GM04503 (cell line): ENCODE measurements around the gene ALDOC.
A peak's percentile ranks its signal among the peaks of the same experiment; 100 is the strongest.
"Not testable (repeated sequence)": the region's sequence is repeated elsewhere in the genome, so short reads cannot be mapped to it uniquely, and the experiment has no call there.

Source experiments
- DNase-seq: peaks from one replicate; pipeline ENCODE4 v3.0.0-alpha.2; 2012; ENCODE audit warnings: low read depth

Gene ALDOC

DNA sequence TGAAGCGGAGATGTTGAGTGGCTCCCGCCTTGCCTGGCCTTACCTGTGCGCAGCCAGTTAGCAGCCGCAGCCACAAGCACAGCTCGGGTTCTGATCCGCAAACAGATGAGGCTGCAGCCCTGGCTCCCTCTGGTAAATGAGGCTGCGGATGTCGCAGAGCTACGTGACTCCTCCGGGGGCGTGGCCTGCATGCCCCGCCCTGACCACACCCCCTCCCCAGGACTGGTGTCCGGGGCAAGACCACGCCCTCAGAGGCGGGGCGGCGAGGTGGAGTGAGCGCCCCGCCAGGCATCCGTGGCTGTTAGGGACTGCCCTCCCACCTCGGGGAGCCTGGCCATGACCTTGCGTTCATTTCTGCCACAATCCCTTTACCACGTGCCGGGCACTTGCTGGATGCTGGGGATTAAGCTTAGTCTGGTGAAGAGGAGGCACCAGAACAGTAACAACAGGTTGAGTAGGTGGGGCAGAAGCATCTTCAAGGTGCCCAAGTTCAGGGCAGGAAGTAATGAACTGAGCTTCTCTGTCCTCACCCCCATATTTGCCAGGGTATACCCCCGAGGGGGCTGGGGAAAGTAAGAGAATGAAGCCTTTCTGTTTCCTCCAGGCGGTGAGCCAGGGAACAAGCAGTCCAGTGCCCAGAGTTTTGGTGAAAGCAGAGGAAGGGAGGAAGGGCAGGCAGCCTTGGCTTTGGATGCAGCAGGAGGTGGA lies at the start of gene ALDOC:
ALDOC (minus strand) TSS at position 138 of the 708 bp plus-strand sequence. CDS start 1,363 bp downstream, outside the sequence.
- peak; percentile 39 for DNase-seq

DNA sequence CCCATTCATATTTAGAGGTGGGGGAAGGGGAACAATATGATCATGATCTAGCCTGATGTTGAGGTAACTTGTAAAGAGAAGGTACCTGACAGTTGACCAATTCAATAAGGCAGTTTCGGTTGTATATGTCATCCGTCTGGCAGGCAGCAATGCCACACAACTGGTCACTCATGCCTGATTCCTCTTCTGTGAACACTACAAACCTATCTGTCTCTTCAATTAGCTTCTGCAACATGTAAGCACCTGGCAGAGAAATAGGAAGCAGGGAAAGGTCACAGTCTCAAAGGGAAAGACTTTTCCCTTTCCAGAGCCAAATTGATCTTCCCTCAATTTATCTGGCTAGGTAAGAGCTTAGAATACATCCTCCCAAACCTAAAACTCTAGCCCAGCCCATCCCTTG lies 47.5 kb upstream of the ALDOC start:
- DNase-seq = no peak

DNA sequence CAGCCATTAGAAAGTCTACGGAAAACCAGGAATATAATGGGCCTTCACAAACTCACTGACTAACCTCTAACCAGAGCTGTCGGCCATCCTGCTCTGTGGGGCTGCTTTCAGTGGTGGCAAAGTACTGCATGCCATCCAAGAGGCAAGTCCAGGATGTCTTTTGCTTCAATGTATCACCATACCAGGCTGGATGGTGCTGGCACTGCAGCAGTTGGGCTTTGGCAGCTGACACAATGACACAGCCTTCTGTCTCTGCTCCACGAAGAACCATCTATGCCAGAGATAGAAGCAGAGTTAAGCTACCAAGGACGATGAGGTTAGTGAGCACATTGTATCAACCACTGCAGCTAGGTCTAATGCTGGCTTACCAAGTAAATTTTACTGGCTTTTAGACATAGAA lies 47.0 kb upstream of the ALDOC start:
- DNase-seq = no peak

DNA sequence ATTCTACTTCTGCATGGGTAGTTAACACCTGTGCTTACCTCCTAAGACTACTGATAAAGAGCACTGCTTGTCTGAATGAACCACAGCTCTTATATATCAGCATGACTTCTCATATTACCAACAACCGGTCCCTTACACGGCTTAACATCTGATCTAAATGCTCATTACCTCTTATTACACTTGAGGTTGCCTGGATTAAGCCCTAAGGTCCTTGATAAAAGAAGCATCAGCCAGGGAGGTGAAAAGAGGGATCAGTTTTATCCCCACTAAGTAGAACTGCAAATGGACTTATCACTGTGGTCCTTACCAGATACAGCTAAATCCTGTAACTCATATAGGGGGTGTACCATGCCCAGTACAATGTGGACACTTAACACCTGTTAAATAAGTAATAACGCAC lies 45.5 kb upstream of the ALDOC start:
- no peak for DNase-seq

DNA sequence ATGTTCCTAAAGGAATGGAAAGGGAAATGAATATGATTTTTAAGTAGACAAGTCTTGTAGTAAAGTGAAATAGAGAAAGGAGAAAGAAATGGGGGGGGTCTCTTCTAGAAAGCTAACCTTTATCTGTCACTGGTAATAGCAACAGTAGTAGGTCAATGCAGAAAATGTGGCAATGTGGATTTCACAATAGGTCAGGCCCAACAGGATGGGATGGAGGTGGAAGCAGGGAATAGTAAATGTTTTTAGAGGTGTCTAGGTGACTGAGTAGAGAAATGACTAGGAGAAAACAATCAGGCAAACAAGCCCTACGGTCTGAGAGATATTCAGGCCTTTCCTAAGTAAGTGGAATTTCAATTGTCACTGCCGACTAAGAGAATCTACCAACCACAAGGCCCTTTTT lies 43.3 kb upstream of the ALDOC start:
- DNase-seq = no peak

DNA sequence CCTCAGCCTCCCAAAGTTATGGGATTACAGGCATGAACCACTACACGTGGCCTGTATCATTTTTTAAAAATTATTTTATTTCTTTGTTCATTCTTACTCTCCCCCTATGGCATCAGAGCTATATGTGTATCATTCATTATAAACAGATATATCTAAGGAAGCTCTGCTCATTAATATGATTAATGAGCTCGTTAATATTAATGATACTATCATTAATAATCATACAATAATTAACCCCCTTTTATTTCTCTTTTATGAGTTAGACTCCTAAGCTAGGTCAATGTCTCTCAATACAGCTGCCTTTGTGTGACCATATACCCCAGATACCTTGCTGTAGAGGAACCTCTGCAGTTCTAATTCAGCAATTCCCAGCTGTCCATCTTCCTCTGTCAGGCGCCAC lies 41.8 kb upstream of the ALDOC start:
- DNase-seq = no peak

DNA sequence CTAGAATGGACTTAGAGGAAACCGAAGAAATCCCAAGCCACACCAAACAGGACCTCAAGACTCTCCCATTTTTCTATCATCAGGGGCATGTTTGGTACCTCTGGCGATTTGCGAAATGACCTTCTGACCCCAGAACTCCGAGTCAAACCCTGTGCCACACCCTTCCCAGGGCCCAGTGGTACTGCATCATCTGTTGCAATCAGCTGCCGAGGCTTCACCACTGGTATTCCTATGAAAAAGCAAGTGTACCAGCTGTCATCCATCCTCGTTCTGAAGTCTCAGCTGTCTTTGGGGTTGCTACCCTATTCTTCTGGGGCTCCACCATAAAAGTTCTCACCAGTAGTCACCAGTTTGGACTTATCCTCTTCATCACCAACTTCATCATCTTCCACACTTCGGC lies 39.6 kb upstream of the ALDOC start:
- no peak for DNase-seq

DNA sequence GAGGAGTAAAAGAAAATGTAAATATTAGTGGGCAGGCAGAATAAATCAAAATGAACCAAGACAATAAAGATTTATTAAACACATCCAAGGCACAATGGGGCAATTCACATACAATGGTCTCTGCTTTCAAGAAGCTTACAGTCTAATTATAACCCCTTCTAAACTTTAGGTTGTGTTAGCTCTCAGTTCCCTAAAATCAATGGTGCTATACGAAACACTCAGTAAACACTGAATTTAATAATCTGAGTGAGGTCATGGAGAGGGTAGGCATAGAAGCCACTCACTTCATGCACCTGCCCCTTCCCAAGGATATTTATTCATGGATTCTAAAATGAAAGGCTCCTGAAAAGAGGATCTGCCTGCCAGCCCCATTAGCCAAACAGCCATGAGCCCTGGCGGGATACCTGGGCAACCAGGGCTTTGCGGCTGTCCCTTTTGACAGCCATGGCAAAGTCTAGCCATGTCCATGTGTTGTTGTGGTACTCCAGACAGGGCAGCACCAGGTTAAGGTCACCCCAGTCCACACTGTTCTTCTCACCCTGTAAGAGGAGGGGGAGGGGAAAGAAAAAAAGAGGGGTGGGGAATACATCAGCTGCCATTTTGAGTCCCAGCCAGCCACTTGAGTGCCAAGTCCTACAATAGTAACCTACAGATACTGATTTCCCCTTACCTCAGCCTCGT lies 38.7 kb upstream of the ALDOC start:
- DNase-seq = no peak

DNA sequence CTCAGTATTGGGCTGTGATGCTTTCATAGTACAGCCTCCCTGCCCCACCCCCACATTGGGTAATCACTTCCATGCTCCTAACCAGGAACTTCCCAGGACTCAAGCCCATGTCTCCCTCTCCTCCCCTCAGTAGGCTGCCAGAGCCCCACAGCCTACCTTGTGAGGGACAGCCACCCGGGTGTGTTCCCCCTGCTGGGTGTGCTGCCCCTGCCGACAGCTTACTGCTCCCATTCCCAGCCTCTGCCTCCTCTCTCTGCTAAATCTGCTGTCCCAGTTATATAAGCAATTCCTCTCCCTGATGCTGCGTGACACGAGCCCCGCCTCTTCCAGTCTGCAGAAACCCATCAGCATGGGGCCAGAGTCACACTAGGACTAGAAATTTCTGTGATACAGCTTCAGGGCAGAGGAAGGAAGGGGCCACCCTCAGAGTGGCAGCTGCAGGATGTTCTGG lies 37.3 kb upstream of the ALDOC start, which contains the start of gene RSKR:
RSKR (minus strand) TSS at position 255 of the 451 bp plus-strand sequence; CDS start at position 231, 24 bp downstream.
- DNase-seq = no peak

DNA sequence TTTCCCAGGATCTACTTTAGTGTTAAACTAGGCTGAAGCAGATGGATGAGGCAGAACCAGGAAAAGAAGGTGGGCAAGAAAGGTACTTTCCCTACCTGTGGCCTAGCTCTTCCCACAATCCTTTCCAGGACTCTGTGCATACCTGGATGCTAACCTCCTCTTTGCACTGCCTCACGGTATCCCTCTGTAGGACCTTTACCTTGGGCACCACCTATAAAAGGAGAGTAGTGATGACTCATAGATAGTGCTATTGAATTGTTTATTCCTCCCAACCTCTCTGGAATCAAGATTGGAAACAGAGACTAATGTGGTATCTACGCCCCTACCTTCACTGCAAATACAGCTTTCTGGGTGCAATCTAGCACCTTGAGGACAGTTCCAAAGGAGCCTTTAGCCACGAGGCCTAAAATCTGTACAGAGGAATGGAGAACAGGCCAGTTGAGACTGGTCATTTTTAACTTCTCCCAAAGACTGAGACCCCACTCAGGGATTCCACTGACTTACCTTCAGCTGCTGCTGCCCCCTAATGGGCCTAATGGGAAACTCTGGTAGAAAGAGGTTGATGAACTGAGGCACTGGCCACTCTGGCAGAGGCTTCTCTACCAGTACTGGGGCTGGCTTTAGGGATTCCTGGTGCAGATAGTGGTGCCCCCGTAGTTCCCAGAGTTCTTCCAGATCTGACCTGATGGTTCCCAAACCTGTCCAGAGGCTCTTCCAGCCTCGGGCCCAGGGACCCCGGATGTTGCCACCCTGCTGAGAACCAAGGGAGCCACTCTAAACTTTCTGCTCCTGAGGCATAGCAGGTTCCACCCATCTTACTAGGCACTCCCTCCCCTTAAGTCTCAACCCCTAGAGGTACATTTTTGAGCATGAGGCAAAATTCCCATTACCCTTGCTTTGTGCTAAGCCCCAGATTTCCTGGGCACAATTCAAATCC lies 36.5 kb upstream of the ALDOC start:
- no peak for DNase-seq

DNA sequence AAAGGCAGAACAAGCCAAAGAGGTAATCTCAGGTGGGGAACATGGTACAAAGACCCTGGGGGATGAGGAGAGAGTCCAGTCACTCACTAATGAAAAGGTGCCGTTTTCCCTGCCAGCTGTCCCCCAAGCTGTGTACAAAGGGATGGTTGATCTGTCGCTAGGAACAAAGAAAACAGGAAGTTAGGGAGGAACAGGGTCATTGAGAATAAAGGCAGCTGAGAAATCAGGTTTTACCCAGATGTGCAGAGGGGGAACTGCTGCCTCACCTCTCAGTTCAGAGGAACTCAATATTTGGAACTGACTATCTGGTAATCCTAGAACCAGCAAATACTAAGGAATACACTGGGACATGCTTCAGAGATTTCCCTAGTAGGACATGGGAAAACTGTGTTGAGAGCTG lies 35.8 kb upstream of the ALDOC start:
- no peak for DNase-seq

DNA sequence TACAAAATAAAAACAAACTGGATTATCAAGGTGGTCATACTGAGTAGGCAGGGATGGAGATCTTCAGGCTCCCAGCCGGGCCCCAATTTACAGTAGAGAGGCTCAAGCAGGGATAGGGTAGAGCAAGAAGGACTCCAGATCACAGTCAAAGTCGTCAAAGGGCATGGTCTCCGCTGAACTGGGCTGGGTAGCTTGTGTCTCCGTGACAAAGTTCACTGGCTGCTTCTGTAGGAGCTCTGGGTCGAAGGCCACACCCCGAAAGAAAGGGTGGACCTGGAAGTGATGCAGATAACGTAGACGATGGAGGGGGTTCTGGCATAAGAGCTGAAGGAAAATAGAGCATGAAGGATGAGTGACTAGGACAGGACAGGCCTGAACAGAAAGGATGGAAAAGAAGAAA lies 33.7 kb upstream of the ALDOC start:
- no peak for DNase-seq

DNA sequence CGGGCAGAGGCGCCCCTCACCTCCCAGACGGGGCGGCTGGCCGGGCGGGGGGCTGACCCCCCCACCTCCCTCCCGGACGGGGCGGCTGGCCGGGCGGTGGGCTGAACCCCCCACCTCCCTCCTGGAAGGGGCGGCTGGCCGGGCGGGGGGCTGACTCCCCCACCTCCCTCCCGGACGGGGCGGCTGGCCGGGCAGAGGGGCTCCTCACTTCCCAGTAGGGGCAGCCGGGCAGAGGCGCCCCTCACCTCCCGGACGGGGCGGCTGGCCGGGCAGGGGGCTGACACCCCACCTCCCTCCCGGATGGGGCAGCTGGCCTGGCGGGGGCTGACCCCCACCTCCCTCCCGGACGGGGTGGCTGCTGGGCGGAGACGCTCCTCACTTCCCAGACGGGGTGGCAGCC lies 27.3 kb upstream of the ALDOC start:
- not testable (repeated sequence) for DNase-seq

DNA sequence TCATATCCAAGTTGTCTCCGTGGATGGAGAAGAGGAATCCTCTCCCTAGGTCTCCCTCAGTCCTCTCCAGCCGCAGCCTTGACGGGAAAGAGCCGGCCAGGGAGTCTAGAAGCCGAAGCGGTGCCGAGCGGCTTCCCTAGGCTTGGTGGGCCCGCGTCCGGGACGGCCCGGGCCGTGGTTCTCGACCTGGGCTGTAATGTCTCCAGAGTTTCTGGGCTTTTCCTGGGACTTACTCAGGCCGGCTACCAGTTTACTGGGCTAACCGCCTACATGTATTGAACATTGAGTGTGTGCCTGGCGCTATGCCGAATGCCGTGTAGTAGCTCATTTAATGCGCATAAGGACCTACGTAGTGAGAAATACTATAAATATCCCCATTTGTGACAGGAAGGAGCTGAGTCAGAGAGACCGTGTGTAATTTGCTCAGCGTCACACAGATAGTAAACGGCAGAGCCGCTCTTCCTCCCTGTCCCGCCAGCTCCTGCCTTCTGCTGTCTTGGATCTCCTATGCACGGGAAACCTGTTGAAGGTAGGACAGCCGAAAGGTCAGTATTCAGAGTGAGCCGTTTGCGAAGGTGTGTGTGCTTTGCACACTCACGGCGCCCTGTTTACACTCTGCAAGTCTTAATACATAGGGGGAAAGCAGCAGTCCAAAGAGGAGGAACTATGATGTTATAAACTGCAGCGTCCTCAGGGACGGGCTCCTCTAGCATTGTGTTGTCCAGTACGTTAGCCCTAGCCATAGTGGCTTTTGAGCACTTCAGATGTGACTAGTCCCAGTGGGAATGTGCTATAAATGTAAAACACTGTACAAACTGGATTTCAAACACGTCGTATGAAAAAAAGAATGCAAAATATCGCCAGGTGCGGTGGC lies 22.9 kb upstream of the ALDOC start:
- DNase-seq = peak; percentile 45

DNA sequence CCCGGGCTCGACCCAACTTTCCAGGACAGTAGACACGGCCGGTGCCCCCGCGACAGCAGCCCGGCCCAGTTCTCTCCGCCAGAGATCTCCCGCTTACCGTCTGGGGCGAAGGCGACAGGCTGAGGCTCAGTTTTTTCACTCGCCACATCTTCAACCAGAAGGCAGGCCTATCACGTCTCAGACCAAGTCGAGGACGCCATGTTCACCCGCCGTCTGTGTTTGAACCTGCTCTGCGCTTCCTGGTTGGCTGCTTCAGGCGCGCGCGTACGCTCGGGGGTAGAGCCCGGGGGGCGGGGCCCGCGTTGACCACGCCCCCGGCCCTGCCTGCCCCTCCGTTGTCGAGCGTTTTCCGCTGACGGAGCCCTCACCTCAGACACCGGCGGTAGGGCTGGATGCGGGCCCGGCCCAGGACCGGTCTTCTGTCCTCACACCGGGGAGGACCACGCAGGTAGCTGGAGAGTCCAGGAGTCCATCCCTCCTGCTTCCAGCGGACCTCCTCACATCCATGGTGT lies 22.2 kb upstream of the ALDOC start, which contains the start of gene SPAG5:
SPAG5 (minus strand) TSS at position 227 of the 512 bp plus-strand sequence; CDS start at position 148, 79 bp downstream.
- DNase-seq = peak; percentile 46

DNA sequence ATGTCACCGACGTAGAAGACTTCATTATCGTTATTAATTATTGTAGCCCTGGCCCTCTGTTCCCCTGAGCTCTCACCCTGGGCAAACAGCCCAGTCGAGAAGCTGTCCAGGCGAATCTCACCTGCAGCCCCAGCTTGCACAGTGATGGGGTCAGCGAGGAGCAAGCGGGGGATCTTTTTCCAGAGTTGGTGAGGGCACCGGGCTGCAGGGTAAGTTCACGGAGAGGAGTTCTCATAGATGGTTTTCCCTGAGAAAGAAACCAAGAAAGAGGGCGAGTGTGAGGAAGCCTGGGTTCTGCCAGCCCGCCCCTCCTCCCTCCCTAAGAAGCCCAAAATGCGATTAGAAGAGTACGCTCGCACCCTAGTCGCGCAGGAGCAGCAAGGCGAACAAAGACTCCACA lies 21.7 kb upstream of the ALDOC start:
- no peak for DNase-seq

DNA sequence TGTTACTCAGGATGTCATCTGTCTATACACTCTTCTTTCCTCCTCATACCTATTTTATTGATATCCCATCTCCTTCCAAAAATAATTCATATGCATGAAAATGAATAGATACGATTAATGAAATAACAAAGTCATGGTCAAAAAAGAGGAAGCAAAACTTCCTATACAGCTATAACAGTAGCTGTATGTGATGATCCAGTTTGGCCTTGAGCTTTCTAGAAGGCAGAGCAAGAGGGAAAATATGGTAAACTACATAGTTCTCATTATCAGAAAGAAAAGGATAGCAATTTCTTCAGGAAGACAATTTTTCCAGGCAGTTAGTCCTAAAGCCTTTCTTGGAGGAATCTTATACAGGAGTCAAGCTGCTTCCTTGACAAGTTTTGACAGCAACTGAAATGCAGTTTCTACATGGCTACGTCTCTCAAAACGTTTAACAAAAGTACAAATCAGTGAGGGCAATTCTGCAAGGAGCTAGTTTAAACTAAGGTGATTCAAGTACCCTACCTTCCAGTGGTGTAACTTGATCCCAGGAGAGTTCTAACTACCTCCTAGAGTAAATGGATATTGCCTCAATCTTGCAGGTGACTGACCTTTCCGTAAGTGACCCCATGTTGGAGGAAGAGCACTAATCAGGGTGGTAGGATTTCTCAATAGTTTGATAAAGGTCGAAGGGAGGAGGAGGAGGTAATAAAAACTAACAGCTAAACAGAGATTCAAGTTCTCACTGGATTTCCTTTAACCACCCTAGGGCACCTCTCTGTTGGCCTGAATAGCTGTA lies 21.1 kb upstream of the ALDOC start:
- DNase-seq = no peak

DNA sequence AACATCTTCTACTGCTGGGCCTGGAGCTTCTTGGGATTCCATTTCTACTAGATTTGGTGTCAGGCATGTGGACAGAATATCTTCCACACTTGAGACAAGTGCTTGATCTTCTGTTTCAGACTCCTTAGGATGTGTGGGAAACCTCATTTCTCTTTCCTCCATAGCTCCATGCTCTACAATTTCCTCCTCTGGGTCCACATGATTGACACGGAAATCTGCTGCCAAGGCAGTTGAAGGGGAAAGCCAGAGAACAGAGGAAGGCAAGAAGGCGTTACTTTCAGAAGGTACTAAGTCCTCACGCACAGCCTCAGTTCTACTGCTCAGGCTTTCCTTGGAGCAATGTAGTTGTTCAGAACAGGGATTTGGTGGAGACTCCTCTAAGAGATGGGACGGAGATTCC lies 15.6 kb upstream of the ALDOC start:
- DNase-seq = no peak

DNA sequence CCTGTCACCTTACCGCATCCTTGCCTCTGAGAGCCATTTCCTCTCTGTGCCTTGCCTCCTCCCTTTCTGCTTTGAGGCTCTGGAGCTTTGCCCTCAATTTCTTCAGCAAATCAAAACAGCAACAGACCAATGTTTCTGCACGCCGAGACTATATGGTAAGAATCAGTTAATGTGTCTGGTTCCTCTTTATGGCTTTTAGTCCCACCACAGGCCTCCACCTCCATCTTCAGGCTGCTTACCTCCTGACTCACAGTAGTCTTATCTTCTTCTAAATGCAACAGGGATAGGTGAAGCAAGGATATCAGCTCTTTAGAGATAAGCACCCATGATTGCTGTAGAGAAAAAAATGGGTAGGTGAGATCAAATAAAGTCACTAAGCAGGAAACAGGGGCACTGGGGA lies 9.2 kb upstream of the ALDOC start:
- no peak for DNase-seq

DNA sequence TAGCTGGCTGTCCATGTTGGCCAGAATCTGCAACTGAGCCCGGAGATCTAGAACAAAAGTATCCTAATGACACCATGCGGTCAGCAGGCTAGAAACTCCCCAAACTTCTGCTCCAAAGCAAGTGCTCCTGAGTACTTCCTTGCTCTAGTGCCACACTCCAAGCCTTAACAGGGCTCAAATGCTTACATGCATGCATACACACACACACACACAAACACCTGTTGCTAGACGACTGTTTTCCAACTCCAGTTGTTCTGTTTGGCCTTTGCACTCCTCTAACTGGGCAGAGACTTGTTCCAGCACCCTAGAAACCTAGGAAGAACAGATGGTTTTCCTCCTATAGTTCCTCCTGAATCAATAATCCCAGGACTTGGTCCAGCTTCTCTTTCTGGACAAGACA lies 7.7 kb upstream of the ALDOC start:
- no peak for DNase-seq
